A549 (cell line): ENCODE results near the gene FOXO3. TPM values are rescaled to one million over a fixed set of nuclear protein-coding genes. Genes with fewer than 3 reads are reported as not detected.
A peak's percentile ranks its signal among the peaks of the same experiment; 100 is the strongest.

Experiments used
- ATAC-seq, 2 experiments: fragments of 200-7000 bp in 1 of 2; fragments of >200 bp in 1 of 2; cut with Nextera tagmentation in 1 of 2; cut with Tn5 transposase in 1 of 2; 3 replicates each; pipeline versions ENCODE4 v1.8.0 to v1.9.1; 2018 to 2020; ENCODE audit warnings: mild to moderate bottlenecking in 1 of 2, moderate library complexity in 1 of 2
- CTCF ChIA-PET: fragments of 300-600 bp; sonication (Branson Sonifier 250); formaldehyde crosslinking; extraction: SDS; loops from one replicate; lab custom pipeline; 2021; ENCODE audit warnings: antibody characterized with exemption, inconsistent platforms; lab: Yijun Ruan, JAX
- POLR2A ChIA-PET: fragments of 350-600 bp; formaldehyde crosslinking; extraction: SDS; loops from one replicate; lab custom pipeline; 2021; ENCODE audit warnings: antibody characterized with exemption, inconsistent platforms; lab: Yijun Ruan, JAX
- DNase-seq, 2 experiments: peaks; one replicate each; pipeline versions ENCODE4 v3.0.0 to v3.0.0-alpha.2; 2011 to 2016; ENCODE audit warnings: low read depth in 1 of 2, low spot score in 1 of 2
- FAIRE-seq: peaks from 2 replicates; lab custom pipeline; 2011; peaks lifted over from hg19 to GRCh38; lab: Jason Lieb, UNC
- H3K27ac ChIP-seq, 2 experiments: fragments of >200 bp; sonication (Bioruptor Twin); formaldehyde crosslinking; 3 replicates each; pipeline ENCODE4 v1.5.1; 2016 to 2017
- H3K4me1 ChIP-seq: fragments of >200 bp; sonication (Bioruptor Twin); formaldehyde crosslinking; 3 replicates; pipeline ENCODE4 v1.6.1; 2016
- H3K4me2 ChIP-seq: fragments of >200 bp; sonication (Bioruptor Twin); formaldehyde crosslinking; 3 replicates; pipeline ENCODE4 v1.6.1; 2016
- H3K4me3 ChIP-seq: fragments of >200 bp; sonication (Bioruptor Twin); formaldehyde crosslinking; 3 replicates; pipeline ENCODE4 v1.5.1; 2016
- H3K9me3 ChIP-seq: fragments of >200 bp; sonication (Bioruptor Twin); formaldehyde crosslinking; 3 replicates; pipeline ENCODE4 v1.6.1; 2016
- CBX2 ChIP-seq: fragments of 200-600 bp; sonication (generic); IDR thresholded peaks from 2 replicates; pipeline ENCODE4 v1.6.1; 2016; ENCODE audit warnings: low read depth, mild to moderate bottlenecking, borderline replicate concordance
- CBX8 ChIP-seq: fragments of 200-600 bp; sonication (generic); IDR thresholded peaks from 2 replicates; pipeline ENCODE4 v1.6.1; 2016
- CHD2 ChIP-seq: fragments of 150-350 bp; IDR thresholded peaks from 2 replicates; pipeline ENCODE4 v1.6.1; 2014; ENCODE audit warnings: low read length; ENCODE audit not compliant: partially characterized antibody
- E2F6 ChIP-seq: IDR thresholded peaks from 2 replicates; pipeline ENCODE4 v1.6.1; 2012; ENCODE audit warnings: low read depth, borderline replicate concordance
- EHF ChIP-seq: fragments of 250-450 bp; sonication (Bioruptor Pico); IDR thresholded peaks from 2 replicates; pipeline ENCODE4 v1.5.0; 2020; ENCODE audit warnings: mild to moderate bottlenecking
- ELK1 ChIP-seq: fragments of 150-350 bp; IDR thresholded peaks from 2 replicates; pipeline ENCODE4 v1.6.1; 2014; ENCODE audit warnings: low read depth, mild to moderate bottlenecking, low read length
- ESRRA ChIP-seq: fragments of 150-350 bp; IDR thresholded peaks from 2 replicates; pipeline ENCODE4 v1.6.1; 2014; ENCODE audit warnings: mild to moderate bottlenecking, low read length, borderline replicate concordance
- GATA3 ChIP-seq: IDR thresholded peaks from 2 replicates; pipeline ENCODE4 v1.6.1; 2012; ENCODE audit warnings: borderline replicate concordance
- HEYL ChIP-seq: fragments of 250-450 bp; sonication (Bioruptor Pico); IDR thresholded peaks from 2 replicates; pipeline ENCODE4 v1.8.0; 2021; ENCODE audit warnings: mild to moderate bottlenecking, moderate library complexity
- KDM1A ChIP-seq: fragments of 200-600 bp; sonication (generic); IDR thresholded peaks from 2 replicates; pipeline ENCODE4 v1.6.1; 2016; ENCODE audit warnings: low read depth, mild to moderate bottlenecking
- KDM5A ChIP-seq: fragments of 200-600 bp; sonication (generic); IDR thresholded peaks from 2 replicates; pipeline ENCODE4 v1.6.1; 2016; ENCODE audit warnings: antibody characterized with exemption, mild to moderate bottlenecking
- MAX ChIP-seq: IDR thresholded peaks from 2 replicates; pipeline ENCODE4 v1.6.1; 2012
- NFE2L2 ChIP-seq: fragments of 150-350 bp; conservative IDR thresholded peaks from 2 replicates; pipeline ENCODE4 v1.6.1; 2014; ENCODE audit warnings: low read length
- NPAS2 ChIP-seq: fragments of 250-450 bp; sonication (Bioruptor Pico); IDR thresholded peaks from 2 replicates; pipeline ENCODE4 v1.8.0; 2022; ENCODE audit warnings: mild to moderate bottlenecking, moderate library complexity, borderline replicate concordance
- NR3C1 ChIP-seq: fragments of >200 bp; sonication (Bioruptor Twin); formaldehyde crosslinking; IDR thresholded peaks from 3 replicates; pipeline ENCODE4 v1.6.1; 2017
- PBX3 ChIP-seq: IDR thresholded peaks from 2 replicates; pipeline ENCODE4 v1.6.1; 2012
- RAD21 ChIP-seq, 2 experiments: fragments of >200 bp in 1 of 2; sonication (Bioruptor Twin) in 1 of 2; formaldehyde crosslinking in 1 of 2; IDR thresholded peaks in 1 of 2; conservative IDR thresholded peaks in 1 of 2; 2 replicates in 1 of 2; 3 replicates in 1 of 2; pipeline ENCODE4 v1.6.1; 2012 to 2018; ENCODE audit warnings: inconsistent platforms in 1 of 2
- RARB ChIP-seq: fragments of 250-450 bp; sonication (Bioruptor Pico); IDR thresholded peaks from 2 replicates; pipeline ENCODE4 v1.8.0; 2021; ENCODE audit warnings: mild to moderate bottlenecking, moderate library complexity
- RNF2 ChIP-seq: fragments of 200-600 bp; sonication (generic); IDR thresholded peaks from 2 replicates; pipeline ENCODE4 v1.6.1; 2016; ENCODE audit warnings: low read depth, mild to moderate bottlenecking, antibody characterized with exemption, moderate library complexity, borderline replicate concordance
- TP53 ChIP-seq: fragments of 250-450 bp; sonication (Bioruptor Pico); IDR thresholded peaks from 2 replicates; pipeline ENCODE4 v1.5.0; 2021; ENCODE audit warnings: mild to moderate bottlenecking, moderate library complexity
- ZFP36 ChIP-seq: fragments of 450-650 bp; IDR thresholded peaks from 2 replicates; pipeline ENCODE4 v1.6.1; 2014; ENCODE audit warnings: borderline replicate concordance; ENCODE audit not compliant: partially characterized antibody
- ZSCAN20 ChIP-seq: fragments of 250-450 bp; sonication (Bioruptor Pico); IDR thresholded peaks from 2 replicates; pipeline ENCODE4 v1.8.0; 2022; ENCODE audit warnings: mild to moderate bottlenecking, moderate library complexity
- WGBS: methylation state at CpG from one replicate; pipeline ENCODE4 v1.1.6; 2017; ENCODE audit errors: missing lambda C conversion rate; 5-methylcytosine and 5-hydroxymethylcytosine counted together
- polyA plus RNA-seq, 4 experiments: library from polyadenylated mRNA; depleted of rRNA in 3 of 4; stranded (reverse); fragments of >200 nt; fragmentation: RNase III in 1 of 4; extraction: RNeasy Plus Mini Kit Qiagen cat#74134 plus additional on column Dnase treatment in 1 of 4; gene quantifications; 2 replicates in 3 of 4; 3 replicates in 1 of 4; pipeline ENCODE4 v1.2.3, GENCODE V29; 2011 to 2017

FOXO3 gene
- polyA plus RNA-seq, 2 of the 4 experiments (the other 2 are of a cell fraction): 4.6 to 7.5 TPM

GRCh38 chr6:108556250-108556649 lies 4.5 kb upstream of the FOXO3 start:
- FAIRE-seq (no peak), DNase-seq (no peak), ATAC-seq (no peak)
- H3K9me3 ChIP-seq: no peaks in the 10 kb centered on the region
- TF ChIP-seq HEYL (no peak), ZSCAN20 (CRISPR knock-in tag) (no peak), RNF2 (no peak), NR3C1 (no peak), ZFP36 (no peak), GATA3 (no peak), PBX3 (no peak), RARB (CRISPR knock-in tag) (no peak), CBX2 (no peak), NPAS2 (CRISPR knock-in tag) (no peak), EHF (CRISPR knock-in tag) (no peak), MAX (no peak), KDM1A (no peak), KDM5A (no peak), E2F6 (no peak), NFE2L2 (no peak), ELK1 (no peak), TP53 (CRISPR knock-in tag) (no peak)
- no peak overlapping the region for H3K27ac ChIP-seq
- POLR2A ChIA-PET: no interaction called here
- 98% methylated on average over 5 of the region's 5 CpGs for WGBS
- H3K4me2 ChIP-seq: no peak overlapping the region
- no peak overlapping the region for H3K4me3 ChIP-seq
- 0 out of 3 replicates have a peak, but pooled peaks cover 3% of the 10 kb centered on the region for H3K4me1 ChIP-seq
- CTCF ChIA-PET: interaction anchor here (1.6 kb wide), 1 partner anchor 14 kb away, joined by 5 read pairs; no protein-coding TSS in a partner anchor

- no peak for DNase-seq
- peak overlapping the region; percentile 95 to 98; a peak in 5 of 6 replicates for H3K27ac ChIP-seq
- ATAC-seq: no peak
- TF ChIP-seq EHF (CRISPR knock-in tag): no peak
- TF ChIP-seq CHD2: no peak
- TF ChIP-seq RAD21 (conservative IDR thresholded peaks at IDR 0.05 in 1 of 2, IDR thresholded peaks at IDR 0.05 in 1 of 2): no peak
- TF ChIP-seq CBX8: no peak
- no peak for TF ChIP-seq ESRRA
- TF ChIP-seq RNF2: no peak
- peak overlapping the region; percentile 95 for H3K4me3 ChIP-seq
- H3K4me2 ChIP-seq: peak overlapping the region; percentile 83
- FAIRE-seq: no peak
- H3K9me3 ChIP-seq: no peaks in the 10 kb centered on the region
- 91% methylated on average over 11 of the region's 16 CpGs for WGBS
- CTCF ChIA-PET: interaction anchor here (1.6 to 2.0 kb wide), 2 partner anchors 15 to 516 kb away, joined by 5 to 9 read pairs; no protein-coding TSS in a partner anchor
- H3K4me1 ChIP-seq: peaks cover 7% of the 10 kb centered on the region; the same call in 1 of the 3 replicates
- POLR2A ChIA-PET: no interaction called here
Measured at GRCh38 chr6:108556866-108557493, 3.7 kb upstream of the FOXO3 start.
